Measurements from ENCODE around the gene TAF5L. TPM values are rescaled to one million over a fixed set of nuclear protein-coding genes. Genes with fewer than 3 reads are reported as not detected.

The TAF5L gene
- total RNA-seq, 4 donors from 2014 or later = 7.8 to 15.8 (median 12.7) TPM

- peaks cover 0 to 5% (median 0%) of the 10 kb centered on the region in 3 donors for H3K36me3 ChIP-seq
- H3K27me3 ChIP-seq = no peaks in the 10 kb centered on the region
- intact Hi-C loops (cut with DNase I) = no loop called here
- H3K9me3 ChIP-seq = no peaks in the 10 kb centered on the region
- 82 to 89% methylated on average over 7 of the region's 7 CpGs for WGBS, 2 donors
- H3K27ac ChIP-seq = no peak overlapping the region
- no peak overlapping the region for H3K4me3 ChIP-seq
- no peak for TF ChIP-seq CTCF (IDR thresholded peaks at IDR 0.05)
- no peak for TF ChIP-seq POLR2A (IDR thresholded peaks at IDR 0.05)
- H3K4me1 ChIP-seq = peaks cover 10 to 43% (median 23%) of the 10 kb centered on the region in 3 donors
- no peak for DNase-seq
Measured at GRCh38 chr1:229553621-229554130, 72.2 kb downstream of the TAF5L start.

GRCh38 chr1:229552732-229553131, 73.2 kb downstream of the TAF5L start:
- H3K4me1 ChIP-seq = peaks cover 10 to 41% (median 23%) of the 10 kb centered on the region in 3 donors
- H3K9me3 ChIP-seq = no peaks in the 10 kb centered on the region
- no peak for TF ChIP-seq POLR2A (IDR thresholded peaks at IDR 0.05)
- TF ChIP-seq CTCF (IDR thresholded peaks at IDR 0.05) = no peak
- H3K27ac ChIP-seq = no peak overlapping the region
- intact Hi-C loops (cut with DNase I) = no loop called here
- DNase-seq = no peak
- H3K36me3 ChIP-seq = peaks cover 0 to 14% (median under 1%) of the 10 kb centered on the region in 3 donors
- no peaks in the 10 kb centered on the region for H3K27me3 ChIP-seq
- no peak overlapping the region for H3K4me3 ChIP-seq
- 69 to 87% methylated on average over 5 of the region's 5 CpGs for WGBS, 2 donors

GRCh38 chr1:229550812-229551567, 74.9 kb downstream of the TAF5L start:
- Histone ChIP-seq H3K27ac (no peak overlapping the region), H3K9me3 (no peaks in the 10 kb centered on the region), H3K4me3 (no peak overlapping the region), H3K4me1 (peaks cover 0 to 24% (median 10%) of the 10 kb centered on the region in 3 donors), H3K27me3 (no peaks in the 10 kb centered on the region), H3K36me3 (peaks cover 0 to 31% (median 9%) of the 10 kb centered on the region in 3 donors)
- TF ChIP-seq CTCF (IDR thresholded peaks at IDR 0.05) = no peak
- no peak for TF ChIP-seq POLR2A (IDR thresholded peaks at IDR 0.05)
- intact Hi-C loops (cut with DNase I) = no loop called here
- DNase-seq = no peak
- 66 to 74% methylated on average over 3 of the region's 3 CpGs for WGBS, 2 donors

- Histone ChIP-seq H3K27me3 (no peaks in the 10 kb centered on the region), H3K4me3 (no peak overlapping the region), H3K4me1 (peaks cover 0 to 4% (median 0%) of the 10 kb centered on the region in 3 donors), H3K27ac (no peak overlapping the region), H3K9me3 (no peaks in the 10 kb centered on the region), H3K36me3 (peaks cover 0 to 63% (median 9%) of the 10 kb centered on the region in 3 donors)
- DNase-seq = no peak
- WGBS, 2 donors = 91 to 98% methylated on average over 6 to 7 of the region's 7 CpGs
- intact Hi-C loops (cut with DNase I) = no loop called here
- no peak for TF ChIP-seq CTCF (IDR thresholded peaks at IDR 0.05)
- TF ChIP-seq POLR2A (IDR thresholded peaks at IDR 0.05) = no peak
Measured at GRCh38 chr1:229547542-229547941, 78.4 kb downstream of the TAF5L start.

GRCh38 chr1:229544587-229544986, 81.3 kb downstream of the TAF5L start:
- no peak overlapping the region for H3K27ac ChIP-seq
- H3K4me1 ChIP-seq = no peaks in the 10 kb centered on the region
- H3K27me3 ChIP-seq = no peaks in the 10 kb centered on the region
- H3K36me3 ChIP-seq = peaks cover 0 to 92% (median 9%) of the 10 kb centered on the region in 3 donors
- H3K9me3 ChIP-seq = no peaks in the 10 kb centered on the region
- DNase-seq = no peak
- TF ChIP-seq POLR2A (IDR thresholded peaks at IDR 0.05) = no peak
- TF ChIP-seq CTCF (IDR thresholded peaks at IDR 0.05) = no peak
- 89 to 100% methylated on average over 1 of the region's 1 CpG for WGBS, 2 donors
- H3K4me3 ChIP-seq = no peak overlapping the region
- intact Hi-C loops (cut with DNase I) = no loop called here

Measured in esophagus squamous epithelium (tissue), 5 donors.